Common myeloid progenitor, CD34-positive (primary cell): ENCODE data around the gene PPM1F.
"Not testable (repeated sequence)": the region's sequence is repeated elsewhere in the genome, so short reads cannot be mapped to it uniquely, and the experiment has no call there.

ENCODE experiments used
- CTCF ChIA-PET: fragments of 350-600 bp; sonication (Branson Sonifier 250); formaldehyde crosslinking; loops from one replicate; lab custom pipeline; 2021; ENCODE audit warnings: antibody characterized with exemption; lab: Charles Lee
- POLR2A ChIA-PET: fragments of 350-600 bp; sonication (Branson Sonifier 250); formaldehyde crosslinking; loops from one replicate; lab custom pipeline; 2021; ENCODE audit warnings: antibody characterized with exemption; lab: Charles Lee
- DNase-seq, 3 donors: peaks; one replicate each; pipeline versions ENCODE4 v3.0.0 to v3.0.0-alpha.2; 2013
- H3K27ac ChIP-seq, 2 experiments: 1 replicate in 1 of 2; 2 replicates in 1 of 2; pipeline ENCODE4 v1.7.0; 2013; ENCODE audit warnings: inconsistent platforms in 2 of 2, low read length in 2 of 2, mild to moderate bottlenecking in 2 of 2, low read depth in 1 of 2, moderate library complexity in 1 of 2; ENCODE audit not compliant: severe bottlenecking in 2 of 2, insufficient read depth in 1 of 2, poor library complexity in 1 of 2
- H3K27me3 ChIP-seq, 5 experiments: replicated peaks in 2 of 5; 1 replicate in 3 of 5; 2 replicates in 2 of 5; pipeline versions ENCODE4 v1.6.1 to v1.7.0; 2013; ENCODE audit warnings: low read length in 4 of 5, mild to moderate bottlenecking in 2 of 5, moderate library complexity in 2 of 5, inconsistent platforms in 1 of 5; ENCODE audit not compliant: insufficient read depth in 5 of 5, control insufficient read depth in 4 of 5
- H3K36me3 ChIP-seq, 4 experiments: 1 replicate in 2 of 4; 2 replicates in 2 of 4; pipeline versions ENCODE4 v1.6.1 to v1.7.0; 2013; ENCODE audit warnings: low read length in 3 of 4, control low read depth in 1 of 4, mild to moderate bottlenecking in 1 of 4; ENCODE audit not compliant: control insufficient read depth in 4 of 4, insufficient read depth in 4 of 4
- H3K4me1 ChIP-seq, 4 experiments: 1 replicate in 3 of 4; 2 replicates in 1 of 4; pipeline versions ENCODE4 v1.6.1 to v1.7.1; 2013; ENCODE audit warnings: low read length in 3 of 4, mild to moderate bottlenecking in 3 of 4, control low read depth in 1 of 4, inconsistent platforms in 1 of 4, moderate library complexity in 1 of 4; ENCODE audit not compliant: control insufficient read depth in 4 of 4, insufficient read depth in 4 of 4; ENCODE audit errors: control extremely low read depth in 1 of 4
- H3K4me3 ChIP-seq, 7 experiments: 1 replicate in 4 of 7; 2 replicates in 3 of 7; pipeline versions ENCODE4 v1.5.1 to v1.7.0; 2013; ENCODE audit warnings: mild to moderate bottlenecking in 7 of 7, low read length in 6 of 7, moderate library complexity in 6 of 7, inconsistent platforms in 2 of 7, low read depth in 2 of 7, control low read depth in 1 of 7; ENCODE audit not compliant: insufficient read depth in 4 of 7, control insufficient read depth in 1 of 7; ENCODE audit errors: extremely low read depth in 1 of 7
- H3K9me3 ChIP-seq, 5 experiments: 1 replicate in 4 of 5; 2 replicates in 1 of 5; pipeline versions ENCODE4 v1.6.1 to v1.7.1; 2013; ENCODE audit warnings: low read length in 4 of 5, mild to moderate bottlenecking in 2 of 5, inconsistent platforms in 1 of 5, low read depth in 1 of 5, moderate library complexity in 1 of 5; ENCODE audit not compliant: control insufficient read depth in 4 of 5, insufficient read depth in 2 of 5; ENCODE audit errors: control extremely low read depth in 1 of 5
- WGBS: methylation state at CpG from one replicate; pipeline ENCODE4 v1.1.5; 2013; ENCODE audit not compliant: insufficient coverage; 5-methylcytosine and 5-hydroxymethylcytosine counted together

The PPM1F gene

GRCh38 chr22:21907638-21908522, 44.8 kb downstream of the PPM1F start:
- Histone ChIP-seq H3K4me3 (no peak overlapping the region), H3K9me3 (no peaks in the 10 kb centered on the region), H3K27me3 (no peaks in the 10 kb centered on the region), H3K27ac (no peak overlapping the region), H3K4me1 (no peaks in the 10 kb centered on the region), H3K36me3 (peaks cover 0 to 2% (median 0%) of the 10 kb centered on the region in 4 experiments)
- no peak for DNase-seq
- CTCF ChIA-PET, result interaction anchor here (0.7 kb wide), 1 partner anchor 97 kb away, joined by 3 read pairs; no protein-coding TSS in a partner anchor
- WGBS, result 97% methylated on average over 5 of the region's 7 CpGs
- POLR2A ChIA-PET, result no interaction called here

DNA sequence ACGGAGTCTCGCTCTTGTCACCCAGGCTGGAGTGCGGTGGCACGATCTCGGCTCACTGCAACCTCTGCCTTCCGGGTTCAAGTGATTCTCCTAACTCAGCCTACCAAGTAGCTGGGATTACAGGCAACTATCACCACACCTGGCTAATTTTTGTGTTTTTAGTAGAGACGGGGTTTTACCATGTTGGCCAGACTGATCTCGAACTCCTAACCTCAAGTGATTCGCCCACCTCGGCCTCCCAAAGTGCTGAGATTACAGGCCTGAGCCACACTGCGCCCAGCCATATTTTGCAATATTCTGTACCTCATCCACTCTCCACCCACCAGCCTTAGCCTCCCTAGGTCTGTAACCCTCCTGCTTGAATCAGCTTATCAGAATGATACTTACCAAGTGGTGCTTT, 47.4 kb downstream of the PPM1F start:
- H3K27me3 ChIP-seq, DNase-seq, H3K4me3 ChIP-seq, H3K27ac ChIP-seq, H3K36me3 ChIP-seq, POLR2A ChIA-PET, H3K4me1 ChIP-seq, H3K9me3 ChIP-seq: not testable (repeated sequence)
- 96% methylated on average over 11 of the region's 11 CpGs for WGBS
- CTCF ChIA-PET, result interaction anchor here (0.7 to 1.0 kb wide), 2 partner anchors 129 to 178 kb away, joined by 3 to 4 read pairs; no protein-coding TSS in a partner anchor

DNA sequence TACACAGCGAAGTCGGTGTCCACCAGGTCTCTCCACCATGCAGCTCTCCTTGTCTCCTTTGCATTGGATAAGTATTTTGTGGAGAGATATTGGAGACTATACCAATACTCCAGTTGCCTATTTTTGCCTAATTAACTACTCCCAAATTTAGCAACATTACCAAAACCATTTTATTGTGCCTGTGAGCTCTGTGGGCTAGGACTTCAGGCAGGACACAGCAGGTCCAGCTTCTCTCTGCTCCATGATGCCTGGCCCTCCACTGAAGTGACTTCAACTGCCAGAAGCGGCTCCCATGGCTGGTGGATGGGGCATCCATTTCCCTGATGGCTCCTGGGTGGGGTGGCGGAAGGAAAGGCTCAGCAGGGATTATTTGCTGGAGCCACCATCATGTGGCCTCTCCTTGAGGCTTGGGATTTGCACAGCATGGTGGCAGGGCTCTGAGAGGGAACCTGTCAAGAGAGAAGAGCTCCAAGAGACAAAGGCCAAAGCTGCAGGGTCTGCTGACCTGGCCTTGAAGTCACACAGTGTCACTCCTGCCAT, 48.3 kb downstream of the PPM1F start:
- H3K4me3 ChIP-seq, result no peak overlapping the region
- CTCF ChIA-PET, result no interaction called here
- H3K36me3 ChIP-seq, result peaks cover 0 to 2% (median 0%) of the 10 kb centered on the region in 4 experiments
- no peaks in the 10 kb centered on the region for H3K27me3 ChIP-seq
- H3K27ac ChIP-seq, result no peak overlapping the region
- no peaks in the 10 kb centered on the region for H3K9me3 ChIP-seq
- 100% methylated on average over 2 of the region's 4 CpGs for WGBS
- H3K4me1 ChIP-seq, result no peaks in the 10 kb centered on the region
- POLR2A ChIA-PET, result no interaction called here
- no peak for DNase-seq

GRCh38 chr22:21903283-21903682, 49.4 kb downstream of the PPM1F start:
- Histone ChIP-seq H3K27me3 (no peaks in the 10 kb centered on the region), H3K27ac (no peak overlapping the region), H3K36me3 (peaks cover 0 to 2% (median 0%) of the 10 kb centered on the region in 4 experiments), H3K4me3 (no peak overlapping the region), H3K4me1 (no peaks in the 10 kb centered on the region), H3K9me3 (no peaks in the 10 kb centered on the region)
- POLR2A ChIA-PET, result no interaction called here
- 94% methylated on average over 2 of the region's 4 CpGs for WGBS
- CTCF ChIA-PET, result no interaction called here
- DNase-seq, result no peak

GRCh38 chr22:21902296-21903087, 50.2 kb downstream of the PPM1F start:
- 97% methylated on average over 12 of the region's 12 CpGs for WGBS
- ChIA-PET CTCF (interaction anchor here (1.0 kb wide), 1 partner anchor 67 kb away, joined by 3 read pairs; no protein-coding TSS in a partner anchor), POLR2A (no interaction called here)
- Histone ChIP-seq H3K9me3 (no peaks in the 10 kb centered on the region), H3K27me3 (no peaks in the 10 kb centered on the region), H3K4me3 (no peak overlapping the region), H3K27ac (no peak overlapping the region), H3K36me3 (peaks cover 0 to 2% (median 0%) of the 10 kb centered on the region in 4 experiments), H3K4me1 (no peaks in the 10 kb centered on the region)
- DNase-seq, result no peak

DNA sequence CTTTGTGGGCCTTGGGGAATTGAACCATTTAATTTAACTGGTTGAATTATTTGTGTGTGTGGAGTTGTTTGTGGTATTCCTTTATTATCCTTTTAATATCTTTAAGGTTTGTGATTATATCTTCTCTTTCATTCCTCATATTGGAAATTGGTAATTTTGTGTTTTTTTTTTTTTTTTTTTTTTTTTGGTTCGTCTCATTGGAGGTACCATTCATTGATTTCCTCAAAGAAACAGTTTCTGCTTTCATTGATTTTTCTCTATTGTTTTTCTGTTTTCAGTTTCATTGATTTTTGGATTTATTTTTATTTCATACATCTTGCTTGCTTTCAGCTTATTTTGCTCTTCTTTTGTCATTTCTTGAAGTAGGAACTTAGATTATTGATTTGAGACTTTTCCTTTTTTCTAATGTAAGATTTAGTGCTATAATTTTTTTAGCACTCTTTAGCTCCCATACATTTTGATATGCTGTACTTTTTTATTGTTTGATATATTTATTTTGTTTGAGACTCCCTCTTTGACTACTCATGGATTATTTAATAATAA, 54.2 kb downstream of the PPM1F start:
- Histone ChIP-seq H3K27me3 (no peaks in the 10 kb centered on the region), H3K4me3 (no peak overlapping the region), H3K4me1 (no peaks in the 10 kb centered on the region), H3K36me3 (no peaks in the 10 kb centered on the region), H3K9me3 (peaks cover 0 to 2% (median 0%) of the 10 kb centered on the region in 5 experiments), H3K27ac (no peak overlapping the region)
- CTCF ChIA-PET, result no interaction called here
- POLR2A ChIA-PET, result no interaction called here
- no CpG with 5 or more reads among the region's 1 CpG for WGBS
- no peak for DNase-seq
